ENCODE data around the gene PRSS56. TPM values are rescaled to one million over a fixed set of nuclear protein-coding genes. Genes with fewer than 3 reads are reported as not detected.

Gene PRSS56
- total and polyA plus RNA-seq, 8 donors = 0.02 TPM; not detected in 7

- WGBS, 2 donors = 79 to 87% methylated on average over 12 to 14 of the region's 14 CpGs
Observed at GRCh38 chr2:232525199-232525598, 5.0 kb downstream of the PRSS56 start.

GRCh38 chr2:232525791-232526371, 5.7 kb downstream of the PRSS56 start, which contains the start of gene CHRND:
TSS of gene CHRND (plus strand) at chr2:232526160. CDS start at chr2:232526216, 56 bp downstream.
- no peak for TF ChIP-seq CTCF (IDR thresholded peaks at IDR 0.05)
- DNase-seq = peak; percentile 53 to 75 (median 68)
- Histone ChIP-seq H3K27me3 (peaks cover 0 to 17% (median 8%) of the 10 kb centered on the region in 4 donors), H3K36me3 (no peaks in the 10 kb centered on the region), H3K27ac (no peak within 1 kb of the TSS), H3K4me1 (peaks cover 0 to 22% (median 14%) of the 10 kb centered on the region in 3 donors), H3K9me3 (no peaks in the 10 kb centered on the region), H3K4me3 (no peak within 1 kb of the TSS)
- intact Hi-C loops (cut with DNase I) = no loop called here
- WGBS, 2 donors = 18 to 28% methylated on average over 11 to 18 of the region's 18 CpGs
- peak; percentile 66 to 85 (median 68) for ATAC-seq
- FAIRE-seq = no peak

More at GRCh38 chr2:232525199-232525598, 5.0 kb downstream of the PRSS56 start:
- Histone ChIP-seq H3K36me3 (no peaks in the 10 kb centered on the region), H3K9me3 (no peaks in the 10 kb centered on the region), H3K27ac (no peak overlapping the region), H3K4me3 (no peak overlapping the region), H3K27me3 (peaks cover 0 to 17% (median 8%) of the 10 kb centered on the region in 4 donors), H3K4me1 (peaks cover 0 to 22% (median 14%) of the 10 kb centered on the region in 3 donors)
- DNase-seq (peak in 1 of 6 donors; percentile 69), ATAC-seq (no peak), FAIRE-seq (no peak)
- TF ChIP-seq CTCF (IDR thresholded peaks at IDR 0.05) = no peak
- intact Hi-C loops (cut with DNase I) = no loop called here

- intact Hi-C loops (cut with DNase I) = no loop called here
Observed at GRCh38 chr2:232526372-232526941, 6.3 kb downstream of the PRSS56 start.

GRCh38 chr2:232527905-232528470, 7.8 kb downstream of the PRSS56 start:
- Histone ChIP-seq H3K4me1 (peaks cover 0 to 14% (median 14%) of the 10 kb centered on the region in 3 donors), H3K4me3 (no peak overlapping the region), H3K27ac (no peak overlapping the region), H3K9me3 (no peaks in the 10 kb centered on the region), H3K36me3 (no peaks in the 10 kb centered on the region), H3K27me3 (peaks cover 0 to 10% (median 4%) of the 10 kb centered on the region in 4 donors)
- FAIRE-seq = no peak
- 67 to 73% methylated on average over 6 of the region's 6 CpGs for WGBS, 2 donors
- no peak for ATAC-seq
- no peak for TF ChIP-seq CTCF (IDR thresholded peaks at IDR 0.05)
- intact Hi-C loops (cut with DNase I) = no loop called here
- peak in 1 of 6 donors; percentile 15 for DNase-seq

More at GRCh38 chr2:232526372-232526941, 6.3 kb downstream of the PRSS56 start:
- H3K36me3 ChIP-seq = no peaks in the 10 kb centered on the region
- H3K4me3 ChIP-seq = no peak overlapping the region
- 79 to 87% methylated on average over 13 of the region's 13 CpGs for WGBS, 2 donors
- no peak for FAIRE-seq
- ATAC-seq = no peak
- peaks cover 0 to 22% (median 14%) of the 10 kb centered on the region in 3 donors for H3K4me1 ChIP-seq
- peak in 1 of 6 donors; percentile 67 for DNase-seq
- H3K9me3 ChIP-seq = no peaks in the 10 kb centered on the region
- no peak for TF ChIP-seq CTCF (IDR thresholded peaks at IDR 0.05)
- H3K27ac ChIP-seq = no peak overlapping the region
- H3K27me3 ChIP-seq = peaks cover 0 to 17% (median 8%) of the 10 kb centered on the region in 4 donors
